ENCODE data around the gene EED. TPM values are rescaled to one million over a fixed set of nuclear protein-coding genes. Genes with fewer than 3 reads are reported as not detected.

EED gene, protein sequence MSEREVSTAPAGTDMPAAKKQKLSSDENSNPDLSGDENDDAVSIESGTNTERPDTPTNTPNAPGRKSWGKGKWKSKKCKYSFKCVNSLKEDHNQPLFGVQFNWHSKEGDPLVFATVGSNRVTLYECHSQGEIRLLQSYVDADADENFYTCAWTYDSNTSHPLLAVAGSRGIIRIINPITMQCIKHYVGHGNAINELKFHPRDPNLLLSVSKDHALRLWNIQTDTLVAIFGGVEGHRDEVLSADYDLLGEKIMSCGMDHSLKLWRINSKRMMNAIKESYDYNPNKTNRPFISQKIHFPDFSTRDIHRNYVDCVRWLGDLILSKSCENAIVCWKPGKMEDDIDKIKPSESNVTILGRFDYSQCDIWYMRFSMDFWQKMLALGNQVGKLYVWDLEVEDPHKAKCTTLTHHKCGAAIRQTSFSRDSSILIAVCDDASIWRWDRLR
- 10.0 and 11.2 TPM in 2 replicates for total RNA-seq

DNA sequence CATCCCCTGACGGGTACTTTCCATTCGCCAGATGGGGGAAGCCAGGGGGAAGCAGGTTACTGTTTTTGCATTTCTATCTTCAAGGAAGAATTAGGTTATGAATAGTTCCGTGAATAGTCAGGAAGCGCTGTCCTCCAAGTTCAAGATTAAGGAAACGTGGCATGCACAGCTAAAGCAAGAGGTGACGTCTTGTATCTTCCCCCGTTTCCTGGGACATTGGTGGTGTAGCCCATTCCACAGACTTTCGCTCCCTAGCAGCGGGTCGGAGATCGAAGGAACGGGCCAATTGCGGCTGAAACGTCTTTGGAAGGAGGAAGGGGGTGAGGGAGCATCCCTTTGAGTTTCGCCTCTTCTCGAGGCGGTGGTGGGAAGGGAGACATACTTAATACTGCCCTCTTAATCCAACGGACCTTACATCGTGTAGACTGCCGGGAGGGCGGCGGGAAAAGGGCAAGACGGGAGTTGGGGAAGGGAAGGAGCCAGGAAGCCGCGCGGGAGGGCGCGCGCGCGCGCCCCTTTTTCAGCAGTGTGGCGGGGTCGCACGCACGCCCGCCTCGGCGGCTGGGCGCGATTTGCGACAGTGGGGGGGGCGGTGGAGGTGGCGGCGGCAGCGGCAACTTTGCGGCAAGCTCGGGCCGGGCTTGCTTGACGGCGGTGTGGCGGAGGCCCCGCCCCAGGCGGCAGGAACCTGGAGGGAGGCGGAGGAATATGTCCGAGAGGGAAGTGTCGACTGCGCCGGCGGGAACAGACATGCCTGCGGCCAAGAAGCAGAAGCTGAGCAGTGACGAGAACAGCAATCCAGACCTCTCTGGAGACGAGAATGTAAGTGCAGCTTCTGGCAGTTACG, at the start of gene EED:
Gene EED (plus strand): TSS at position 232 of the 847 bp plus-strand sequence. CDS start 477 bp downstream, at position 709.

DNA sequence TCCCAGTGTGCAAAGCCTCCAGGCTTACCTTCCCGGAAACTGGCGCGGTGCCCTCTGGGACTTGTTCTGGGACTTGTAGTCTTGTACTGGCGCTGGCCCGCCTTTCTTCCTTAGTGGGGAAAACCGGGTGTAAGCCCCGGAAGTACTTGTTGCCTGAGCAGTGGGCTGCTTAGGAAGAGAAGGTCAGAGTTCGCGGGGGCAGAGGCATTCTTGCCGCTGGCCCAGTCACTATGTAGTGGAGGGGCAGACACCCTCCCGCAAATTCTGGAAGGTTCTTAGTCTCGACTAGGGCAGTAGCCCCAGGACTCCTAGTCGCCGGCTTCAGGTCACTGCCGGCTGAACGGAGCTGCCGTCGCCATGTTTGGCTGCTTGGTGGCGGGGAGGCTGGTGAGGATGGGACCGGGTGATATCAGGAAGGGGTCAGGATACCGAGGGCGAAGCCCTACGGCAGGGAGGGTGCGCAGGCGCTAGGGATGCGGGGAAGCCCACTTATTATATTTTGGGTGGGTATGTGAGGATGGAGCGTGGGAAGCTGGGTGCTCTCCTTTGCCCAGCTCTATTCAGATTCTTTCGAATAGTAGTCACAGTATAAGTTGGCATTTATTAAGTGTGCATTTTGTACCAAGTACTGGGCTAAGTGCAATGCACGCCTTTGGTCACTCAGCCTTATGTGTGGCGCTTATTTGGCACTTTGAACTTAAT, 57.7 kb downstream of the EED start, which contains the start of gene HIKESHI:
Gene HIKESHI (plus strand): TSS at position 149 of the 702 bp plus-strand sequence. CDS start 209 bp downstream, at position 358.

Other genes with a start within 250 kb of the EED start
- gene PICALM, start 175.7 kb upstream of the EED start, total RNA-seq = 108 and 145 TPM in 2 replicates
- 39.7 and 59.0 TPM in 2 replicates for gene HIKESHI, start 57.5 kb downstream of the EED start, total RNA-seq
- gene CCDC81, start 130.1 kb downstream of the EED start, total RNA-seq = under 0.01 TPM in 1 of 2 replicates, not detected in the other

All from pericardium fibroblast (primary cell).